GM12874 (cell line): Measurements from ENCODE around the gene TNIK.

Source experiments
- TF ChIP-seq, protein P1 (sequence below): IDR thresholded peaks from 2 replicates; pipeline ENCODE4 v1.5.1; 2011; ENCODE audit warnings: low read depth, mild to moderate bottlenecking, control low read depth, low read length, moderate library complexity; ENCODE audit not compliant: insufficient read depth

Gene TNIK

DNA sequence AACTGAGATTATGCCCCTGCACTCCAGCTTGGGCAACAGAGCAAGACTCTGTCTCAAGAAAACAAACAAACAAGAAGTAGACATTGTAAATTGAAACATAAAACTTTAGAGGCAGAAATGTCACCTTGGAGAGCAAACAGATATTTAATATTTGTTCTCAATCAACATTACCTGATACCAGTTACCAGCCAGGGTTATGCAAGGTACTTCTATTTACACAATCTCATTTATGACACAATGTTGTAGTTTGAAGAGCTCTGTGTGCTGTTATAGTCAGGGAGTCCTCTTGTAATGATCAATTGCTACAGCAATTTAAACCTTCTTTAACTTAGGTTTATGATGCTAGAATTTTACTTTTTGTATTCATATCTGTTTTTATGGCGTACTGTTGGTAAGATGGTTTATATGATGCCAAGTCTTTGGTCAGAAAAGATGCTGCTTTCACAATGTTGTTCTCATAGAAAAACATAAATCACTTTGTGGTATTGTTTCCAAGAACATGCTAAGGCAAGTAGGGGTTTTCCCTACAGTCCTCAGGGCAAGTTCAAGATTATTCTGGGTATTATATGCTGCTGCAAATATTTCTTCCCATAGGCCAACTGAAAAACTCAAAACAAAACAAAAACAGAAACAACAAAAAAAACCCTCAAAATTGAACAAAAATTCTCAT, 173.5 kb downstream of the TNIK start:
- TF ChIP-seq, protein P1, sequence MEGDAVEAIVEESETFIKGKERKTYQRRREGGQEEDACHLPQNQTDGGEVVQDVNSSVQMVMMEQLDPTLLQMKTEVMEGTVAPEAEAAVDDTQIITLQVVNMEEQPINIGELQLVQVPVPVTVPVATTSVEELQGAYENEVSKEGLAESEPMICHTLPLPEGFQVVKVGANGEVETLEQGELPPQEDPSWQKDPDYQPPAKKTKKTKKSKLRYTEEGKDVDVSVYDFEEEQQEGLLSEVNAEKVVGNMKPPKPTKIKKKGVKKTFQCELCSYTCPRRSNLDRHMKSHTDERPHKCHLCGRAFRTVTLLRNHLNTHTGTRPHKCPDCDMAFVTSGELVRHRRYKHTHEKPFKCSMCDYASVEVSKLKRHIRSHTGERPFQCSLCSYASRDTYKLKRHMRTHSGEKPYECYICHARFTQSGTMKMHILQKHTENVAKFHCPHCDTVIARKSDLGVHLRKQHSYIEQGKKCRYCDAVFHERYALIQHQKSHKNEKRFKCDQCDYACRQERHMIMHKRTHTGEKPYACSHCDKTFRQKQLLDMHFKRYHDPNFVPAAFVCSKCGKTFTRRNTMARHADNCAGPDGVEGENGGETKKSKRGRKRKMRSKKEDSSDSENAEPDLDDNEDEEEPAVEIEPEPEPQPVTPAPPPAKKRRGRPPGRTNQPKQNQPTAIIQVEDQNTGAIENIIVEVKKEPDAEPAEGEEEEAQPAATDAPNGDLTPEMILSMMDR, result no peak

DNA sequence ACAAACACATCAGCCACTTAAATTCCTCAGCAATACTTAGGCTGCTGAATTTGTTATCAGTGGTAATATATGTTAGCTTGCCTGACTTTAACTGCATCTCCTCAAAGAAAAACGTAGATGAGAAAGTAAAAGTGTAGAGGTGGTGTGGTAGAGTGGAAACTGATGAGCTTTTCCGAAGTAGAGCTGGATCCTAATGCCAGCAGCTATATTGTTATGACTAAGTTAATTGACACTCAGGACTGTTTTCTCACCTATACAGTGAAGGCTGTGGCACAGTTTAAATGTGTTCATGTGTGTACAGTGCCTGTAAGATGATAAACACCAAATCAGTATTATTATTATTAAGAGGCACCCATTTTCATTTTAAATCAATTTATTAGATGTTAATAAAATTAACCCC, 174.9 kb downstream of the TNIK start:
- TF ChIP-seq, protein P1, result no peak

DNA sequence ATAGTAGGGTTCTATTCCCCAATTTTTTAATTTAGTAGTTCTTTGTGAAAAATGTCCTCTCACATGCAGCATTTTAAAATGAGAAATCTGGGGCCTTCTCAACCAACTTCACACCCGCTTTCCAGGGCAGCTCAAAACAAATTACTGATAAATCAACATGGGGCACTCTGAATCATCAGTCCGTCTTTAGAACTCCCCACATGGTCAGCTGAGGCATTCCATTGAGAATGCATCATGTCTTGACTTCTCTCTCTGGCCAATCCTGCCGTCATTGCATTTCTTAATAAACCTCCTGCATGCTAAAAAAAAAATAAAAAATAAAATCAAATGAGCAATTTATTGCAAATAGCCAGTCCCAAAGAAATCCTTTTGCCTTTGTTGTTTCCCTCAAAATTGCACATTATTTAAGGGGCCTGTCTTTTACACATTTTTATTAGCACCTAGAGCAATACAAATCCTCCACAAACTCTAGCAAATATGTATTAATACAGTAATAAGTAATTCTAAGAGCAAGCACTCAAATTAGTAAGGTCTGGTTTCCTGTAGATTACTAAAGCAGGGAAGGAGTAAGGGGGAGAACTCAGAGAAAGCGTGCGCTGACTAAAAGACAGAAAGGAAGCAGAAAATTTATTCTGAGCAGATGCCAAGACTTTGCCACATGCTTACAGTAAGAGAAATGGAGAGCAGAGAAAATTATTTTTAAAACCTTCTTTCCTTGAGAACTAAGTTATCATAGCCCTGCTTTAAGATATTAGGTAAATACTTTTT, 175.7 kb downstream of the TNIK start:
- TF ChIP-seq, protein P1, result no peak

DNA sequence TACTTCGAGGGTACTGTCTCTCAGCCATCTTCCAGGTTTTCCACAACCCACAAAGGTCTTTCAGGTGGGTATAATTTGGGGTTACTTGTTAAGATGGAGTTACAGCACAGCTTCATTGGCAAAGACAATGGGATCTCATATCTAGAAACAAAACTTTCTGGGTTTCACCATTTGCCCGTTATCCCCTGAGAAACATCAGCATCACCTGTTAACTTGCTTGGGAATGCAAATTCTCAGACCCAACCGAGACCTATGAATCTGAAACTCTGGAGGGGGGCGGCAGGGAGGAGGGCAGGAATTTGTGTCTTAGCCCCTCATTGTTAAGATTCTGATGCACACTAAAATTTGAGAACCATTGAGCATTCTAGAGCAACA, 176.4 kb downstream of the TNIK start:
- TF ChIP-seq, protein P1, result no peak

DNA sequence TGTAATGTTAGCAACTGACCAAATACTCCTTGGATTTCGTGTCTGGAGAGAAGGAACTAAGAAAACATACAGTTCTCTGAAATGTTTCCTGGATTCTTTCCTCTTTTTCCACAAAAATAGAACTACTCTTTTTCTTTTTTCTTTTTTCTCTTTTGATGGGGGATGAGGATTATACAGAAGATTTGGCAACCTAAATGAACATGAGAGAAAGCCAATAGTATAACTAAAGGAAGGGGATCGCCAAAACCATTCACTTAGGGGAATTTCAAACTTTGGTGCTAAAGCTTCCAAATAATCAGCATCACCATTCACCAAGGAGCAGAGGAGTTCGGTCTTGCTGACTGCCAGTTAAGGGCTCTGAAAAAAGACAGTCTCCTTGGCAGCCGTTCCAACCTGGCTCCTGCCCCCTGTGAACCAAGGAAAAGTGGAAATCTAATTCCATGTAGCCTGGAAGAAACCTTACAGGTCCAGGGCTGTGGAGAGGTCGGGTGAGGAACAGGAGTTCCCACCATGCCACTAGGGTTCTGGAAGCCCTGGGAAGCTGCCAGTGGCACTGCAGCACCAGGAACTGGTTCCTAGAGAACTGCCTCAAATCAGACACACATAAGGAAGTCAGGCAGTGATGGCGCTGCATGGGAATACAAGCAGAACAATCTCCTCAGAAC, 176.9 kb downstream of the TNIK start:
- TF ChIP-seq, protein P1, result no peak

DNA sequence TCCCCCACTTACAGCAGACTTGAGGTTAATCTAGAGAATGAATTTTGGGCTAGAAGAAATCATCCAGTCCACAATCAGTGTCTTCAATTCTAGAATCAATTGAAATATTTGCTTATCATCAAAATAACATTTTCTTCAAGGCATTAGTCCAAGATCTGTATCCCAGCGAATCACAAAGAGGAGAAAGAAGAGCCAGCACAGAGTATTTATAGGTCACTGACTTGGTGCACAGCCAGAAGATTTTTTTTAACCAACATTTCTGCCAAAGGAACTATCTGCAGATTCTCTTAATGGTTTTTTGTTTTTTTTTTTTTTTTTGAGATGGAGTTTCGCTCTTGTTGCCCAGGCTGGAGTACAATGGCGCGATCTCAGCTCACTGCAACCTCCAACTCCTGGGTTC, 178.2 kb downstream of the TNIK start:
- TF ChIP-seq, protein P1, result no peak

DNA sequence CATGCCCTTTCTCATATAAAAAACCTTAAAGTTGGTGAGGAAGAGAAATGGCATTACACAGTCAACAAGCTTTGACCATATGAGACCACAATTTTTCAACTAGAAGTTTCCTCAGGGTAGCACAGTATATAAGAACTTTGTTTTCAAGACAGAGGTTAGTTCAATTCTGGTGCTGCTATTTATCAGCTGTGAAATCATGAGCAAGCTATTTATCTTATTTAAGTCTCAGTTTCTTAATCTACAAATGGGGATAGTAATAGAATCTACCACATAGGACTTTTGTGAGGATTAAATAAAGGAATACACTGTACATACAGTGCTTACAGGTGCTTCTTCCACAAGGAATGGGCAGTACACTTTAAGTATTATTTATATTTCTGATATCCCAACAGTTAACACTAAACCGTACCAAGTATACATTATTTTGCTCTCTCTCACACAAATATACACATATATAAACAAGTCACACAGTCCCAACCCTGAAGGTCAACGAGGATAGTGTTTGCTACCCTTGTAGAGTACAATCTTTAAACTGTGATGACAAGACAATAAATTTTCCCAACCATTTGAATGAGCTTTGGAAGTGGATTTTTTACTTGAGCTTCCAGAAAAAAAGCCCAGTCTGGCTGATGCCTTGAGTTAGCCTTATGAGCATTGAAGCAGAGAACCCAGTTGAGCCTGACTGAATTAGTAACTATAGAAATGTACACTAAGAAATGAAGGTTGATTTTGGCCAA, 178.8 kb downstream of the TNIK start:
- TF ChIP-seq, protein P1, result no peak
